ENCODE measurements around the gene VPS39. TPM values are rescaled to one million over a fixed set of nuclear protein-coding genes. Genes with fewer than 3 reads are reported as not detected.

VPS39 gene
- total RNA-seq, 1 donor from 2014 or later = 43.3 TPM

DNA sequence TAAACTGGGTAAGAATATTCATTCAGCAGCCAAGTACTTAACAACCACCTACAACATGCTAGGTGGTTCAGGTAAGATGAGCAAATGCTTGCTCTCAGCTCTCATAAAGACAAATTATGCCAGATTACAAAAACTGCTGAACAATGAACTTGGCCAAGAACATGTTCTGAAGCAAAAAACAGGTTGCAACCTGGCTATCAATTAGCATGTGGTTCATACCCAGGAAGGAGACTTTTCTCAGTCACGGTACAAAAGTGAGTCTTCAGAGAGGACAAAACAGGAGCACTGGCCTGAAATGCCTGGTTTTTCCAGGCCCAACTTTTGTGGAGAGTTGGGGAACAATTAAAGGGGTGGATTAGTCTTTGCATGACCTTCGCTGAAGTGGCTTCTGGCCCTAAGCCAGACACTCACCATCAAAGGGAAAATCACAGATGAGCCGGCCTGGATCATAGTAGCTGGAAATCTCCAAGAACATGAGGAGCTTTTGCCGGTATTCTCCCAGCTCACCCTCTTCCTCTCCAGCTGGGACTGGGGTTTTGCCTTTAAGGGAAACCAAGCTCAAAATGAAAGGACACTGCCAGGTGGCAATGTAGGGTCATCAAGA lies 44.1 kb downstream of the VPS39 start:
- TF ChIP-seq, protein P1, sequence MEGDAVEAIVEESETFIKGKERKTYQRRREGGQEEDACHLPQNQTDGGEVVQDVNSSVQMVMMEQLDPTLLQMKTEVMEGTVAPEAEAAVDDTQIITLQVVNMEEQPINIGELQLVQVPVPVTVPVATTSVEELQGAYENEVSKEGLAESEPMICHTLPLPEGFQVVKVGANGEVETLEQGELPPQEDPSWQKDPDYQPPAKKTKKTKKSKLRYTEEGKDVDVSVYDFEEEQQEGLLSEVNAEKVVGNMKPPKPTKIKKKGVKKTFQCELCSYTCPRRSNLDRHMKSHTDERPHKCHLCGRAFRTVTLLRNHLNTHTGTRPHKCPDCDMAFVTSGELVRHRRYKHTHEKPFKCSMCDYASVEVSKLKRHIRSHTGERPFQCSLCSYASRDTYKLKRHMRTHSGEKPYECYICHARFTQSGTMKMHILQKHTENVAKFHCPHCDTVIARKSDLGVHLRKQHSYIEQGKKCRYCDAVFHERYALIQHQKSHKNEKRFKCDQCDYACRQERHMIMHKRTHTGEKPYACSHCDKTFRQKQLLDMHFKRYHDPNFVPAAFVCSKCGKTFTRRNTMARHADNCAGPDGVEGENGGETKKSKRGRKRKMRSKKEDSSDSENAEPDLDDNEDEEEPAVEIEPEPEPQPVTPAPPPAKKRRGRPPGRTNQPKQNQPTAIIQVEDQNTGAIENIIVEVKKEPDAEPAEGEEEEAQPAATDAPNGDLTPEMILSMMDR (IDR thresholded peaks at IDR 0.05; ENCODE audit: insufficient read depth, low read length, poor library complexity, severe bottlenecking) = no peak
- Histone ChIP-seq H3K27me3 (ENCODE audit: control insufficient read depth, insufficient read depth, low read length) (no peaks in the 10 kb centered on the region), H3K36me3 (ENCODE audit: control insufficient read depth, insufficient read depth, low read length) (peaks cover 11% of the 10 kb centered on the region), H3K4me3 (ENCODE audit: low read depth, low read length) (no peak overlapping the region)
- DNase-seq (ENCODE audit: low read depth) = no peak

DNA sequence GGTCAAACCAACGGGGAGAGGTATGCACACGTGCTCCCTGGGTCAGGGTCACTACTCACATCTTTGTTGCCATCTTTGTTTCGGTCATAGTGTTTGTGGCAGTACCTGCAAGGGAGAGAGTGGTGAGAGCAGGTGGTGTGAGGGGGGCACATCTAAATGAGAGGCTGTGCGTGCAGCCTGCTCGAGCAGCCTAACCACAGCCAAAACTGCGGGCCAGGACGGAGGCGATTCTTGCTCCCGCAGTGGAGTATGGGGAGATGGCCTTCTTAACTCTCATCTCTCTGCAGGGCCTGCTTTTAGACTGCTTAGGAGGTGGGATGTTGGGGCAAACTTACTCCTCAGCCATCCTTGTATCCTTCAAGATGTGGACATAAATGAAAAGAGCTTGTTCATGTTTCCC lies 44.8 kb downstream of the VPS39 start:
- no peak for DNase-seq (ENCODE audit: low read depth)
- Histone ChIP-seq H3K4me3 (ENCODE audit: low read depth, low read length) (no peak overlapping the region), H3K36me3 (ENCODE audit: control insufficient read depth, insufficient read depth, low read length) (peaks cover 11% of the 10 kb centered on the region), H3K27me3 (ENCODE audit: control insufficient read depth, insufficient read depth, low read length) (no peaks in the 10 kb centered on the region)
- TF ChIP-seq, protein P1 (IDR thresholded peaks at IDR 0.05; ENCODE audit: insufficient read depth, low read length, poor library complexity, severe bottlenecking) = no peak

DNA sequence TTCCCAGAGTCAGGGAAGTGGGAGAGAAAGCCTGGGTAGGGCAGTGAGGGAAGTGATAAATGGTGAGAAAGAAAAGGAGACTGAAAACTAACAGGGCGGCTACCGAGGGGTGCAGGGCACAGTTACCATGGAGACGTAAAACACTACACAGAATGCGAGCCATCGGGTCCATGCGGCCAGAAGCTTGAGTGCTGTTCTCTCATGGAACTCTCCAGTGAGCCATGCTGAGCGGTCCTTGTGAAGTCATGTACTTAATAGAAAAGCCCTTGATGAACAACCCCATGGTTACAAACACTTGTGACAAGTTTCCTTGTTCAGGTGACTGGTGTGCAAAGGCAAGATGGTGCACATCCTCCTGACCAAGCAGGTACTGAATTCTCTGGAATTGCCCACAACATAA lies 48.0 kb downstream of the VPS39 start:
- peaks cover 6% of the 10 kb centered on the region for H3K36me3 ChIP-seq (ENCODE audit: control insufficient read depth, insufficient read depth, low read length)
- TF ChIP-seq, protein P1 (IDR thresholded peaks at IDR 0.05; ENCODE audit: insufficient read depth, low read length, poor library complexity, severe bottlenecking) = no peak
- no peak overlapping the region for H3K4me3 ChIP-seq (ENCODE audit: low read depth, low read length)
- no peak for DNase-seq (ENCODE audit: low read depth)
- H3K27me3 ChIP-seq (ENCODE audit: control insufficient read depth, insufficient read depth, low read length) = peaks cover 3% of the 10 kb centered on the region

DNA sequence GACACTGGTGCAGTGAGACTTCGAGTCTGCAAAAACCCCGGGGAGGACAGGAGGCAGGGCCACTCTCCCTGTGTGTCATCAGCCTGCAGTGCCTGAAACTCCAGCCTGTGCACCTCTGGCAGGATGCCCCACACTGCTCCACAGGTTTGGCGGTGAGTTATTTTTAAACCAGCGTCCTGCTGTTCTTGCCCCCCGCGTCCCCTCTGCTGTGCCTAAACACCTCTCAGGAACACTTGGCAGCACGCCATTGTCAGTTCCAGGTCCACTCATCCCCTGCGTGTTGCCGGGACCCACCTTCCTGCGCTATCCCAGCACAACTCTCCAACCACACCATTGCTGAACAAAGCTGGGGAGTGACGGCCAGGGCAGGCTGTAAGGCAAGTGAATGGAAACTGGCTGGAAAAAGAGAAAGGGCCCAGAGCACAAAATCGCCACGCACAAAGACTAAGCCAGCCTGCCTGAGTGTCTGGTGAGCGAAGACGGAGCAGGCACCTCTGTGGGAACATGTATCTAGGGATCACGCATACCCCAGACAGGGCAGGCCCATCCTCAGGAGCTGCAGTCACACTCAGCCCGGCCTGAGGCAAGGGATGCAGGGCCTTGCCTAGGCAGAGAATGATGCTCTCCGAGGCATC lies 48.6 kb downstream of the VPS39 start:
- no peak overlapping the region for H3K4me3 ChIP-seq (ENCODE audit: low read depth, low read length)
- H3K27me3 ChIP-seq (ENCODE audit: control insufficient read depth, insufficient read depth, low read length) = peaks cover 7% of the 10 kb centered on the region
- no peak for DNase-seq (ENCODE audit: low read depth)
- H3K36me3 ChIP-seq (ENCODE audit: control insufficient read depth, insufficient read depth, low read length) = peaks cover 2% of the 10 kb centered on the region
- TF ChIP-seq, protein P1 (IDR thresholded peaks at IDR 0.05; ENCODE audit: insufficient read depth, low read length, poor library complexity, severe bottlenecking) = no peak

DNA sequence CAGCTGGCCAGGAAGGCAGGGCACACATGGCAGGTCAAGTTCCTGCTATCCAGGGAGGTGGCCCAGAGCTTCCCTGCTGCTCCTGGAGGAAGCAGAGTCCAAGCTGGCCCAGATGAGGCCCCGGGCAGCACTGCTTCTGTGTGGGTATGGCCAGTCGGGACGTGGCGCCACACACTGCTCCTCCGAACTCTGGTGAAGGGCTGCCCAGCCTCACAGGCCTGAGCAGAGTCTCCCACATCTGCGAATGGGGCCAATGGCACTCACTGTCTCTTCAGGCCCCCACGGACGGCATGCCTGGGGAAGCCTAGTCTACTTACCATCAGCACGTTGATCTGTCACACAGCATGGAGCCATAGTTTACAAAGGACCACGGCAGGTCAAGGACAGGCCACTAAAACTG lies 49.2 kb downstream of the VPS39 start:
- Histone ChIP-seq H3K4me3 (ENCODE audit: low read depth, low read length) (no peak overlapping the region), H3K27me3 (ENCODE audit: control insufficient read depth, insufficient read depth, low read length) (peaks cover 7% of the 10 kb centered on the region), H3K36me3 (ENCODE audit: control insufficient read depth, insufficient read depth, low read length) (peaks cover 2% of the 10 kb centered on the region)
- TF ChIP-seq, protein P1 (IDR thresholded peaks at IDR 0.05; ENCODE audit: insufficient read depth, low read length, poor library complexity, severe bottlenecking) = no peak
- no peak for DNase-seq (ENCODE audit: low read depth)
